AG04450 (cell line): ENCODE data around the gene ADCY3. TPM values are rescaled to one million over a fixed set of nuclear protein-coding genes. Genes with fewer than 3 reads are reported as not detected.

ENCODE experiments used
- CTCF ChIA-PET: fragments of 300-600, 350-600 bp; formaldehyde crosslinking; extraction: SDS; loops from one replicate; lab custom pipeline; 2022; ENCODE audit warnings: antibody characterized with exemption, inconsistent platforms; lab: Charles Lee
- POLR2A ChIA-PET: fragments of 350-600 bp; formaldehyde crosslinking; extraction: SDS; loops from one replicate; lab custom pipeline; 2021; ENCODE audit warnings: antibody characterized with exemption, inconsistent platforms; lab: Yijun Ruan, JAX
- DNase-seq: peaks from one replicate; pipeline ENCODE4 v3.0.0-alpha.2; 2011; ENCODE audit warnings: low read depth, low spot score
- H3K27ac ChIP-seq: one replicate; pipeline ENCODE4 v1.5.1; 2012; ENCODE audit warnings: low read depth, low read length, control low read depth
- H3K27me3 ChIP-seq: one replicate; pipeline ENCODE4 v1.6.0; 2012; ENCODE audit warnings: low read length; ENCODE audit not compliant: control insufficient read depth, insufficient read depth
- H3K4me3 ChIP-seq: 2 replicates; pipeline ENCODE4 v1.5.1; 2011; ENCODE audit warnings: mild to moderate bottlenecking, low read depth, low read length, control low read depth
- H3K9me3 ChIP-seq: 2 replicates; pipeline ENCODE4 v1.5.1; 2012; ENCODE audit warnings: low read length; ENCODE audit not compliant: control insufficient read depth, insufficient read depth
- polyA plus RNA-seq: library from polyadenylated mRNA; depleted of rRNA; stranded (reverse); fragments of >200 nt; gene quantifications from 2 replicates; pipeline ENCODE4 v1.2.3, GENCODE V29; 2011
- TF ChIP-seq, protein P1 (sequence below): IDR thresholded peaks from 2 replicates; pipeline ENCODE4 v1.5.1; 2011; ENCODE audit warnings: low read depth, low read length, control low read depth, inconsistent platforms

The ADCY3 gene
- polyA plus RNA-seq, 1 experiment: 29.6 TPM

DNA sequence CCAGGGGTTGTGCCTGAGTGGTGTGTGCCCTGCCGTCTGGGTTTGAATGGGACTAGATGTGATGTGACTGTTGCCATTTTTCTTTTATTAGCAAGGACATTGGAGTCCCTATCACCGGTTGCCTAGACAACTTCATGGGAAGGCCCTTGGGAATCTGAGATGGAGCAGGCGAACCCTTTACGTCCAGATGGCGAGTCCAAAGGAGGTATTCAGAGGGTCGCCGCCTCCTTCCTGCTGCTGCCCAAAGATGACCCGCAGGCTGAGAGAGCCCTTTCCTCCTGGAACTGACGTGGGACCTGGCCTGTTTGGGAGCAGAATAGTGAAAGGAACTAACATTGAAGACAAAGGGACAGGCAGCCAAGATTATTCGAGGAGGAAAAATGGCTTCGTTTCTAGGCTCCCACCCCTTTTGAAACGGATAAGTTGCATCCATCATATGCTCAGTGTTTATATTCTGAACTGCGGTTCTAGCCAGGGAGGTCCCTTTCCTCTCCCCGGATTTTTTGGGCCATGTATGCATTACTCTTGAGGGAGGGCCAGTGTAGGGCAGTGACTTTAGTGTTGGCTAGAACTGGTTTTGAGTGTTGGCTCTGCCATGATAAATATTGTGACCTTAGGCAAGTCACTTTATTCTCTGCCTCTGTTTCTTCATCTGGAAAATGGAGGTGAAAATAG, 126.1 kb downstream of the ADCY3 start:
- Histone ChIP-seq H3K27me3 (no peaks in the 10 kb centered on the region), H3K4me3 (peak overlapping the region; percentile 97), H3K9me3 (no peaks in the 10 kb centered on the region), H3K27ac (peak overlapping the region; percentile 94)
- TF ChIP-seq, protein P1, sequence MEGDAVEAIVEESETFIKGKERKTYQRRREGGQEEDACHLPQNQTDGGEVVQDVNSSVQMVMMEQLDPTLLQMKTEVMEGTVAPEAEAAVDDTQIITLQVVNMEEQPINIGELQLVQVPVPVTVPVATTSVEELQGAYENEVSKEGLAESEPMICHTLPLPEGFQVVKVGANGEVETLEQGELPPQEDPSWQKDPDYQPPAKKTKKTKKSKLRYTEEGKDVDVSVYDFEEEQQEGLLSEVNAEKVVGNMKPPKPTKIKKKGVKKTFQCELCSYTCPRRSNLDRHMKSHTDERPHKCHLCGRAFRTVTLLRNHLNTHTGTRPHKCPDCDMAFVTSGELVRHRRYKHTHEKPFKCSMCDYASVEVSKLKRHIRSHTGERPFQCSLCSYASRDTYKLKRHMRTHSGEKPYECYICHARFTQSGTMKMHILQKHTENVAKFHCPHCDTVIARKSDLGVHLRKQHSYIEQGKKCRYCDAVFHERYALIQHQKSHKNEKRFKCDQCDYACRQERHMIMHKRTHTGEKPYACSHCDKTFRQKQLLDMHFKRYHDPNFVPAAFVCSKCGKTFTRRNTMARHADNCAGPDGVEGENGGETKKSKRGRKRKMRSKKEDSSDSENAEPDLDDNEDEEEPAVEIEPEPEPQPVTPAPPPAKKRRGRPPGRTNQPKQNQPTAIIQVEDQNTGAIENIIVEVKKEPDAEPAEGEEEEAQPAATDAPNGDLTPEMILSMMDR: no peak
- ChIA-PET POLR2A (interaction anchor here (1.1 kb wide), 2 partner anchors 31 to 34 kb away, joined by 3 to 4 read pairs; no protein-coding TSS in a partner anchor), CTCF (interaction anchor here (0.8 to 3.3 kb wide), 6 partner anchors 20 to 384 kb away, joined by 3 to 22 read pairs (median 6); no protein-coding TSS in a partner anchor)
- no peak for DNase-seq

DNA sequence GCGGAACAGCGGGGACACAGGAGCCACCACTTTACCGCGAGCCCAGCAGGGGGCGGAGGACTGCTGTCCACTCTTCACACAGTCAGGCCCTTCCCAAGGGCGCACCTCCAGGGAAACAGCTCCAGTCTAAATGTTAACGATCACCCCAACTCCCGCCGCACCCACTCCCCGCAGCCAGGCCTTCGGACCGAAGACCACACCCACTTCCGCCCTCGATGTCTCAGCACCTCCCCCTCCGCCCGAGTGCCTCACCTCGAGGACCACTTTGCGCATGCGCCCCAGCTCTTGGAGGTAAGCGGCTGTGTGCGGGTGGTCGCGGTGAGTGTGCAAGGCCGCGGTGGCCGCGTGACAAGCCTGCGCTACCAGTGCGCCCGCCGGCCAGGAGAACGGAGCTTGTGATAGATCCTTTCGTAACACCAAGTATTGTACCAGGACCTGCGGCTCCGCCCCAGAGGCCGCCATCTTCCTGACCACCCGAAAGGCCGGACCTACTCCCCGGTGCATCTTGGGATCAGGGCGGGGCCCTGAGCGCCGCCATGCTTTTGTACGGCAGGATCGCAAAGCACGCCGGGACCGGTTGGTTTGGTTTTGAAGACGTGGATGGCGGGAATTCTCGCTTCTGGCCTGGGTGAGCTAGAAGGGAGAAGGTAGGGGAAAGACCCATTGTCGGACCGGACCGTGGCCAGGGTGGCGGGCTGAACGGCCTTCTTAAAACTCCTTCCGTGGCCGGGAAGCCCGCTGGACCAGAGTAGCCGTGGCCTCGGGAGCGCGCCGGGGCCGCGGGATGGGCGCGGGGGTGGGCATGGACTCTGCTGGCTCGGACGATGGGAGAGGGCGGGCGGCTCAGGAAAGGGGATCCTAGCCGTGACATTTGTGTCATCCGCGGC, 126.9 kb downstream of the ADCY3 start, which contains the start of the genes CENPO and PTRHD1:
Gene CENPO (plus strand): TSS at position 552 of the 887 bp plus-strand sequence. CDS start 495 bp downstream, outside the sequence.
Gene PTRHD1 (minus strand): TSS at position 518 of the 887 bp plus-strand sequence. CDS start 14 bp downstream, at position 504.
- TF ChIP-seq, protein P1: peak; percentile 69
- POLR2A ChIA-PET: interaction anchor here (0.6 to 1.1 kb wide), 7 partner anchors 13 to 302 kb away, joined by 3 to 4 read pairs (median 3); partner anchors contain the start of gene NCOA1
- peak; percentile 93 for DNase-seq
- peak within 1 kb of the TSS; percentile 94 for H3K27ac ChIP-seq
- H3K4me3 ChIP-seq: peak within 1 kb of the TSS; percentile 97
- CTCF ChIA-PET: interaction anchor here (0.6 to 3.3 kb wide), 18 partner anchors 9 to 383 kb away, joined by 3 to 22 read pairs (median 4); no protein-coding TSS in a partner anchor
- H3K9me3 ChIP-seq: no peaks in the 10 kb centered on the region
- no peaks in the 10 kb centered on the region for H3K27me3 ChIP-seq

DNA sequence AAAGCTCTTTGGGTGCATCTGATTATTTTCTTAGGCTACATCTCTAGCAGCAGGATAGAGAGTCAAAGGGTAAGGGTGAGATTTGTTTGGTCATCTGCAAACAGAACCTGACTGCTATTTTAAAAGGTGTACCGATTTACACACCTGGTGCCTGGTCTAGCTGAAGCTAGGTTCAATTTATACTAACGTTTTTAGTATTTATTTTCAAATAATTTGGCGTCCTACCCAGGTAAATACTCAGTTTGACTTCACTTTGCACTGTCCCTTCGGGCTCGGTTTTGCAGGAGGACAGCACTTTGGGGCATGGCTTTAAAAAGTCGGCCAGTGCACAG, 127.5 kb downstream of the ADCY3 start:
- no peaks in the 10 kb centered on the region for H3K9me3 ChIP-seq
- ChIA-PET POLR2A (interaction anchor here (0.6 to 1.1 kb wide), 7 partner anchors 13 to 301 kb away, joined by 3 to 4 read pairs (median 3); partner anchors contain the start of gene NCOA1), CTCF (interaction anchor here (0.5 to 3.3 kb wide), 18 partner anchors 8 to 382 kb away, joined by 3 to 22 read pairs (median 4); no protein-coding TSS in a partner anchor)
- no peaks in the 10 kb centered on the region for H3K27me3 ChIP-seq
- H3K4me3 ChIP-seq: peak overlapping the region; percentile 97
- DNase-seq: no peak
- TF ChIP-seq, protein P1: no peak
- H3K27ac ChIP-seq: peak overlapping the region; percentile 94

DNA sequence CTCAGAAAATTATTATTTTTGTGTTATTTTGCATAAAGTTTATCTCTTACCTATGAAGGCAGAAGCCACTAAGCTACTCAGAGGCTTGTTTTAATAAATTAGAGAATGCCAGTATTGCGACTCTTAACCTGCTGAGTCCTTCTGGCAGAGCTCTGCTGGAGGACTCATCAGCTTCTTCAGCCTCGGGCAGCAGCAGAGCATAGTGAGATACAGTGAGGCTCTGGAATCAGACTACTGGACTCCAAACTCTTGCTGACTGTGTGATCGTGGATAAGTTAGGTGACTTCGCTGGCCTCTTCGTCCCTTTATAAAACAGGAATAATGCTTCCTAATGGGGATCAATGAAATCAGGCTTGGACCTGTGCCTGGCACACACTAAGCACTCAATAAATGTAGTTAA, 128.6 kb downstream of the ADCY3 start:
- Histone ChIP-seq H3K9me3 (no peaks in the 10 kb centered on the region), H3K27ac (no peak overlapping the region), H3K27me3 (no peaks in the 10 kb centered on the region), H3K4me3 (no peak overlapping the region)
- no peak for DNase-seq
- POLR2A ChIA-PET: no interaction called here
- TF ChIP-seq, protein P1: no peak
- CTCF ChIA-PET: interaction anchor here (0.6 to 3.3 kb wide), 14 partner anchors 13 to 516 kb away, joined by 3 to 22 read pairs (median 4); no protein-coding TSS in a partner anchor
